ENCODE data around the gene AXIN2. TPM values are rescaled to one million over a fixed set of nuclear protein-coding genes. Genes with fewer than 3 reads are reported as not detected.

Gene AXIN2, protein sequence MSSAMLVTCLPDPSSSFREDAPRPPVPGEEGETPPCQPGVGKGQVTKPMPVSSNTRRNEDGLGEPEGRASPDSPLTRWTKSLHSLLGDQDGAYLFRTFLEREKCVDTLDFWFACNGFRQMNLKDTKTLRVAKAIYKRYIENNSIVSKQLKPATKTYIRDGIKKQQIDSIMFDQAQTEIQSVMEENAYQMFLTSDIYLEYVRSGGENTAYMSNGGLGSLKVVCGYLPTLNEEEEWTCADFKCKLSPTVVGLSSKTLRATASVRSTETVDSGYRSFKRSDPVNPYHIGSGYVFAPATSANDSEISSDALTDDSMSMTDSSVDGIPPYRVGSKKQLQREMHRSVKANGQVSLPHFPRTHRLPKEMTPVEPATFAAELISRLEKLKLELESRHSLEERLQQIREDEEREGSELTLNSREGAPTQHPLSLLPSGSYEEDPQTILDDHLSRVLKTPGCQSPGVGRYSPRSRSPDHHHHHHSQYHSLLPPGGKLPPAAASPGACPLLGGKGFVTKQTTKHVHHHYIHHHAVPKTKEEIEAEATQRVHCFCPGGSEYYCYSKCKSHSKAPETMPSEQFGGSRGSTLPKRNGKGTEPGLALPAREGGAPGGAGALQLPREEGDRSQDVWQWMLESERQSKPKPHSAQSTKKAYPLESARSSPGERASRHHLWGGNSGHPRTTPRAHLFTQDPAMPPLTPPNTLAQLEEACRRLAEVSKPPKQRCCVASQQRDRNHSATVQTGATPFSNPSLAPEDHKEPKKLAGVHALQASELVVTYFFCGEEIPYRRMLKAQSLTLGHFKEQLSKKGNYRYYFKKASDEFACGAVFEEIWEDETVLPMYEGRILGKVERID
- total RNA-seq = 0.59 and 0.97 TPM in 2 replicates

GRCh38 chr17:65561452-65562205 lies at the start of gene AXIN2:
AXIN2 (minus strand) TSS chr17:65561648; CDS start chr17:65558620, 3,028 bp downstream.

Data from smooth muscle cell of the umbilical artery (primary cell).